ENCODE data around the gene RUBCNL.

- TF ChIP-seq, protein P1, sequence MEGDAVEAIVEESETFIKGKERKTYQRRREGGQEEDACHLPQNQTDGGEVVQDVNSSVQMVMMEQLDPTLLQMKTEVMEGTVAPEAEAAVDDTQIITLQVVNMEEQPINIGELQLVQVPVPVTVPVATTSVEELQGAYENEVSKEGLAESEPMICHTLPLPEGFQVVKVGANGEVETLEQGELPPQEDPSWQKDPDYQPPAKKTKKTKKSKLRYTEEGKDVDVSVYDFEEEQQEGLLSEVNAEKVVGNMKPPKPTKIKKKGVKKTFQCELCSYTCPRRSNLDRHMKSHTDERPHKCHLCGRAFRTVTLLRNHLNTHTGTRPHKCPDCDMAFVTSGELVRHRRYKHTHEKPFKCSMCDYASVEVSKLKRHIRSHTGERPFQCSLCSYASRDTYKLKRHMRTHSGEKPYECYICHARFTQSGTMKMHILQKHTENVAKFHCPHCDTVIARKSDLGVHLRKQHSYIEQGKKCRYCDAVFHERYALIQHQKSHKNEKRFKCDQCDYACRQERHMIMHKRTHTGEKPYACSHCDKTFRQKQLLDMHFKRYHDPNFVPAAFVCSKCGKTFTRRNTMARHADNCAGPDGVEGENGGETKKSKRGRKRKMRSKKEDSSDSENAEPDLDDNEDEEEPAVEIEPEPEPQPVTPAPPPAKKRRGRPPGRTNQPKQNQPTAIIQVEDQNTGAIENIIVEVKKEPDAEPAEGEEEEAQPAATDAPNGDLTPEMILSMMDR (IDR thresholded peaks at IDR 0.05): no peak
- no peak for TF ChIP-seq POLR2A (IDR thresholded peaks at IDR 0.05)
These were observed 1.8 kb upstream of the RUBCNL start for GRCh38 chr13:46388846-46389245.

All from lower leg skin (tissue), 3 donors.